AG08396 (cell line): ENCODE results near the gene HAL.

Source experiments
- DNase-seq: peaks from one replicate; pipeline ENCODE4 v3.0.0; 2012; ENCODE audit warnings: low spot score, mixed read lengths

The HAL gene

DNA sequence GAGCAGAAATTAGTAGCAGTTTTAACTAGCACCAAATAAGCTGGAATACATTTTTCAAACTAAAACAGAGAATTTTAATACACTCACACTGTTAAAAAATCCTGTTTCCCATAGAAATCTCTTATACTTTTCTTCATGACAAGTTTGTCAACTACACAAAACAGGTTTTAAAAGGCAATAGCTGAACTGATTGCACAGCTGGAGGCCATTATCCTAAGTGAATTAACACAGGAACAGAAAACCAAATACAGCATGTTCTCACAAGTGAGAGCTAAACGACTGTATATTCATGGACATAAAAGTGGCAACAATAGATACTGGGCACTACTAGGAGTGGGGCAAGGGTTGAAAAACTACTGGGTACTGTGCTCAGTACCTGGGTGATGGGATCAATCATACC is 11.6 kb upstream of the HAL start:
- DNase-seq, result no peak

DNA sequence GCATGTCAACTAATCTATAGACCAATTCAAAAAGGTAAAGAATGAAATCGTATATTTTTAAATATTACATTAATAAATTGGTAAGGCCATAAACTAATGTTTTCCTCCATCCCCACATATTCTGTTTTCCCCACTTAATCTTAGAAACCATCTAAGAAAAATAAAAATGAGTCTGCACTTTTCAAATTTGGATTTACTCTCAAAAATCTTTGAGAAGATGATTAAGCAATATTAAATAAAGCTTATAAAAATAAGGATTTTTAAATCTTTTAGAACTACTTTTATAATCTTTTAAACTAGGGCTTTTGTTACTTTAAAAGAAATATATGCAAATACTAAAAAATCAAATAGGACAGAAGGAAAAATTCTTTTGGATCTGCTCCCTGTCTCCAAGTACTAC is 10.6 kb upstream of the HAL start:
- DNase-seq, result no peak

DNA sequence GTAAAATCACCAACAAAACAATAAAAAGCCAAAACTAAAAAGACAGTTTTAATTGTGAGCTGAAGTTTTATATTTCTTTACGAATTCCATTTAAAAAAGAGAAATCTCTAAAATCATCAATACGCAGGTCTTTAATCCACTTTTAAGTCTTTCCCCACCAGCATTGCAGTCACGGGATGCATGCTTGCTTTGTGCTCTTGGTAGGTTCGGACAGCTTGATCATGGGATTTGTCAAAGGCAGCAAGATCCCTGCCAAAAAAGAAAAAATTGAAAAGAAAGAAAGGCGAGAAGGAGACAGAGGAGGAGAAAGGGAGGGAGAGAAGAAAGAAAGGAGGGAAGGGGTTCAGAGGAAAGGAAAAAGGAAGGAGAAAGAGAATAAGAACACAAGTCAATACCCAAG is 4.7 kb upstream of the HAL start:
- no peak for DNase-seq

DNA sequence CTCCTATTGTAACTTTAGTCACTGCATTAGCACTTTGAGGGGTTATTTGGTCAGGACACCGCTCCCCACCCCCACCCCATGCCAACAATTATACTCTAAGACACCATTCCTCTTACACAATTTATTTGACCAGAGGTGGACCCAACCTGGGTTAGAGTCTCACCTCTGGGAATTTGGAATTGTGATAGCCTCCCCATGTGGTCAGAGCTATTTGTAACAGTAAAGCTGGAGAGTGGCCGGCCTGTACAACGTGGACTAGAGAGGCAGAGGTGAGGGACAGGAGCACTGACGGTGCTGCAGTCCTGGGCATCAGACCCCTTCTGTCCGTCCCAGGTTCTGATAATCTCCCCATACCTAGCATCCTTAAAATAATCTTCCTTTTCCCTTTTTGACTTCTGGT is 3.3 kb upstream of the HAL start:
- no peak for DNase-seq

DNA sequence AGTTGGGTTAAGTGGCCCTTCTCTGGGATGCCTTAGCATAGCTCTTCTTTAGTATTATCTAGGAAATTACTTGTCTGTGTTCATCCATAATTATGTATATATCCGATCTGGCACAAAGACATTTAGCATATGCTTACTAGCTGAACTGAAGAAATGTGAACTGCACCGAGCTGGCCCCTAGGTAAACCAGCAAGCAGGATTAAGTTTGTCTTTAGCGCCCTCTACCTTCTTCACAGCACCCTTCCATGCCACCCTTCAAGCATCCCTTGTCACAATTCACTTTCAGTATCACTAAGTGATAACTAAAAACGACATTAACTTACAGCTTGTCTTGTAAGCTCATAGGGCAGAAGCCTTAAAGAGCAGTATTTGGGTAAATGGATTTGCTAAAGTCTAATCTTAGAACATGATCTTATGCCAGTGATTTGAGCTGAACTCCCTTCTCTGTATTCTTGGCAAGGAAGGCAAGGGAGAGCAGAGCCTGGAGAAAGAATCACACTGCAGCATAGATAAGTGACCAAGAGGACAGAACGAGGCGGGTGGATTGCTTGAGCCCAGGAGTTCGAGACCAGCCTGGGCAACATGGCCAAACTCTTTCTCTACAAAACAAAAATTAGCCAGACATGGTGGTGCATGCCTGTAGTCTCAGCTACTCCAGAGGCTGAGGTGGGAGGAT is 2.6 kb upstream of the HAL start:
- DNase-seq, result peak; percentile 64

DNA sequence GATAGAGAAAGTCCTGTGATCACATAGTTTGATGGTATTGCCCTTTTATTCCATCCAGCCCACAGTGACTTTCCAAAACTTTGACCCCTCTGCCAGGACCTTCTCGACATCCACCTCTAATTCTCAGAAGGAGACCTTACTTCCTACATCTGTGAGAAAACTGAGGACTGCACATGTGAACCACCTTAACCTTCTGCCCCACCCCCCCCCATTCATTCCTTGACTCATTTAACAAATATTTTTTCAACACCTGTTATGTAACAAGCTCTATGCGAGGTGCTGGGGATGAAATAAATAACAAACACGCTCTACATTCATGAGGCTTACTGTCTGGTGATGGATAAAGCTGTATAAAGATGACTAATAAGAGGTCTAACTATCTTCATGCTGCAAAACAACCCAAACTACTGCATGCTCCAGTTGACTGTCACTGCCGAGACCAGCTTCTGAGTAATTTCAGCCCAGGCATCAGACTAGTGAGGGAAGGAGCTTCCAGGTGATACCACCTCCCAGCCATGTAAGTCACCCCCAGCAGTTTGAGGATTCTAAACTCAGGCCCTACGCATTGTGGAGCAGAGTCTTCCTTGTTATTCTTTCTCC is 1.9 kb upstream of the HAL start:
- no peak for DNase-seq

DNA sequence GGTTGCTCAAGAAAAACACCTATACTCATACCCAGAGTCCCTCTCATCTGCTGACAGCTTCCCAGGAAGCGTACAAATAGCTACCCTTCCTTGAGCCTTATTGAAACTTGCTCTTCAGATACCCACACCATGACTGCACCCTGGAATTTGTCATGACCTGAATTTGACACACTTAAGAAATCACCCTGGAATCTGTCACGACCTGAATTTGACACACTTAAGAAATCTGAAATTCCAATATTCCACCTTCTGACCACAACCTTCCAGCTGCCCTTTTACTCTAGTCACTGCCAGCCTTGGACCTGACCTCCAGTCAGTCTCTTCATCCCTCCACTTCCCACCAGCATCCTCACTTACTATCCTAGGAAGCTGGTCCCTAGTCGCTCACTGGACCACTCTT is 1.1 kb upstream of the HAL start:
- DNase-seq, result no peak

DNA sequence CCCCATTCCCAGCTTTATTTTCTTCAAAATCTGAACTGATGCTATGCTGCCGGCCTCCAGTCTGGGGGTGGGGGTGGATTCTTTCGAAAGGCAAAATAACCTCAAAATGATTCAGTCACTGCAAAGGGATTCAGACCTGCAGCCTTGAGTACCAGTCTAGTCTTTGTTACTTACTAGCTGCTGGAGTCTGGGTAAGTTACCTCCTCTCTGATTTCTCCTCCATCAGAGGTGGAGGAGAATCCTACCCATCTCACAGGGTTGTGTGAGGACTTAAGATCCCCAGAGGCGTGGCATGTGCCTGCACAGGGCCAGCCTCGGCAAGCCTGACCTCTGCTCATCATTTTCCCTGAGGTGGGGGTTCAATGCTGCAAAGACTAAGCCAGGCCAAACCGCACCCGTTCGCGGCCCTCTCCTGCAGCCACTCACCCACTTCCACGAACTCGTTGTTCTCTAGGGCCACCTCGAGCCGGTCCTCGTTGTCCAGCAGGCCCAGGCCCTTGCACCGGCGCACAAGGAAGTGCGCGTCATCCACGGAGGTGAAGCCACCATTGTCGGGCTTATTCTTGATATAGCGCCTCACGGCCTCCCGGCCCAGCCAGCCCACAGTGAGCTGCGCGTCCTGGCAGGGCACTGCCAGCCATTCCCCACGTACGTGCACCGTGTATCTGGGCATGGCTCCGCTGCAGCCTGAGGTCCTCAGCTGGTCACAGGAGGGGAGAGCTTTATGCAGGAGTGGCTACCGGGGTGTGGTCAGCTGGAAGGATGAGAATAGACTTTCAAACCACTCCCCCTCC is 709 bp downstream of the HAL start:
- DNase-seq, result no peak

DNA sequence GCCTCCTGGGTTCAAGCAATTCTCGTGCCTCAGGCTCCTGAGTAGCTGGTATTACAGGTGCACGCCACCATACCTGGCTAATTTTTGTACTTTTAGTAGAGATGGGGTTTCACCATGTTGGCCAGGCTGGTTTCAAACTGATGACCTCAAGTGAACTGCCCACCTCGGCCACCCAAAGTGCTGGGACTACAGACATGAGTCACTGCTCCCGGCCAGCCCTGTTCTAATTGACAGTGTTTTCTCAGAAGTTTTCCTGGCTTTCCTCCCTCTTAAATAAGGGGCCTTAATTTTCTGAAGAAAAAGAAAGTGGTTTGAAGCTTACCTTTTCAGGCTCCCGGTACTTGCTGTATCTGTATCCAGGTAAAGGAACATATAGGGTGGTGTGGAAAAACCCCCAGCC is 1.7 kb downstream of the HAL start:
- no peak for DNase-seq

DNA sequence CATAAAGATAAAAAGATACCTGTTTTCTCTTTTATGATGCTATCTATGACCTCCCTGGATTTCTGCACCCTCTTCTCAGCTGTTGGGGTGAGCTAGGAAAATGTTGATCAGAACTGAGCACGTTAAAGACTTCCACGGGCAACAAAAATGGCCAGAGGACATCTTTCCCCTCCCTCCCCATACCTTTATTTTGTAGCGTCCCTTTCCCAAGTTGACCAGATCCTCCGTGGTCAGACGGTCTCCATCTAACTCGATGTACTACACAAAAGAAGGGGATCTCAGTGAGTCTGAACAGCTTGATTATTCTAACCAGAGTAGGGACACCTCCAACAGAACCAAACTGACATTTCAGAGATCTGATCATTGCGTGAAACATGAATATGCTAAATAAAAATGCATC is 2.2 kb downstream of the HAL start:
- DNase-seq, result no peak

DNA sequence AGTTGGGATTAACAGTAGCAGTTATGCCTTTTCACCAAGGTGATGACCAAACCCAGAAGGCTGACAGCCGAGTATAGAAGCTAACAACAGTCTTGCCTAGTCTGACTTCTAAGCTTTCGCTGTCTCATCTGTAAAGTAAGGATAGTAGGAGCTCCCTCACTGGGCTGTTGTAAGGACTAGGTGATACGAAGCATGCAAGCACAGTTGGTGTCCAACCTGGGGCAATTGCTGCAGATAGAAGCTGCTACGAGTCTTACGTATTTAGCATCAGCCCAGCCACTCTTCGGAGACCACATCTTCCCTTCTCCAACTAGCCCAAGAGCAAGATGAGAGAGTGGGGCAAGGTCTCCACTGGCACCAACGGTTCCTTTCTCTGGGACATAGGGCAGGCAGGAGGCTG is 6.0 kb downstream of the HAL start:
- no peak for DNase-seq

DNA sequence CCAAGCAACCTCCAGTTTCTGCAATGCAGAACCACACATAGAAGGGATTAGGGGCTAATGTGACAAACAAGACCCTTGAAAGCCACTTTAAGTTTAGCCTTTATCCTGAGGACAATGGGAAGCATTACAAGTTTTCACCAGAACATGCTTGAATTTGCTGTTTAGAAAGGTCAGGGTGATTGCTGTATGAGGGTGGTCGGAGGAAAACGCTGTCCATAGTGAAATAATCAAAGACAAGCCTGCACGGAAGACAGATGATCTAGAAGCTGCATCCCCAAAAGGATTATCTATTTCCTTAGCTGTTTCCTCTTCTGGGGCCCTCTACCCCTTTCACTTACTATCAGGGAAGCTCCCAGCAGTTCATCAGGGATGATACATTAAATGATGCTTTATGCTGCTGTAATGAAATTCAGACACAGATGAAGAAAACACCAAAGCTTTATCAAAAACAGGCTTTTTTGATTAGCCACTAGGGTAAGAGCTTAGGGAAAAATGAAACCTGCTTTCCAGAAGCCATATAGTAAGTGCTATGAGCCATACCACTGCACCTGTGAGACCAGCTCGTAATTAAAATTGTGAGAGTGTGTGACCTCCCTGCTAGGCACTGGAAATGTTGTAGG is 6.5 kb downstream of the HAL start:
- DNase-seq, result no peak

DNA sequence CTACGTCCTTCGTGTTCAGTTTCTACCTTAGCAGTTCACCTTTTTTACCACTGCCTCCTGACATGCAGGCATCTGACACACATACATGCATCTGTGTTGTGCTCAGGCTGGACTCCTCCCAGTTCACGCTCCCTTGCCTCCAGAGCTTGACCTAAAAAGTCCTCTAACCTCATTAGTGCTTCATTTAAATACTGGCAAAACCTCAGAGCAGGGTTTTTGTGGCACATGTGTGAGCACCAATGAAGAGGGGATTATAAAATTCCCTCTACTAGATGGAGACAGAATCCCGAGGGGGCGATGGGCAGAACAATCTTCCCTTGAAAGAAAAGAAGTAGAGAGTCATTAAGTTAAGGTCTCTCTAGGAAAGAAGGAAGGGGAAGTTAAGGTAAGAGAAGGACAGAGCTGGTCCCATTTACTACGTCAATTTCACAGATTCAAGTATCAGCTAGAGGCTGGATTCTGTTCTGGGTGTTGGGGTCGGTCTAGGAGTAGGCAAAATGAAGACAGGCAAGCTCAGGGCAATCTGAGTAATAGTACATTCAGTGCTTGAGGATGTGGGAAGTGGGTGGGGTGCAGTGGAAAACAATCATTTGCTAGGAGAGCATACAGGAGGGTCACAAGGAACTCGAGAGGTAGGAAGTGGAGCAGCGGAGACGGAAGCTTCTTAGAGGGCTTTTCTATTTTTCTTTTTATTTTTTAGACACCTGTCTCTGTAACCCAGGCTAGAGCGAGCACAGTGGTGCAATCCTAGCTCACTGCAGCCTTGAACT is 7.5 kb downstream of the HAL start:
- DNase-seq, result no peak

DNA sequence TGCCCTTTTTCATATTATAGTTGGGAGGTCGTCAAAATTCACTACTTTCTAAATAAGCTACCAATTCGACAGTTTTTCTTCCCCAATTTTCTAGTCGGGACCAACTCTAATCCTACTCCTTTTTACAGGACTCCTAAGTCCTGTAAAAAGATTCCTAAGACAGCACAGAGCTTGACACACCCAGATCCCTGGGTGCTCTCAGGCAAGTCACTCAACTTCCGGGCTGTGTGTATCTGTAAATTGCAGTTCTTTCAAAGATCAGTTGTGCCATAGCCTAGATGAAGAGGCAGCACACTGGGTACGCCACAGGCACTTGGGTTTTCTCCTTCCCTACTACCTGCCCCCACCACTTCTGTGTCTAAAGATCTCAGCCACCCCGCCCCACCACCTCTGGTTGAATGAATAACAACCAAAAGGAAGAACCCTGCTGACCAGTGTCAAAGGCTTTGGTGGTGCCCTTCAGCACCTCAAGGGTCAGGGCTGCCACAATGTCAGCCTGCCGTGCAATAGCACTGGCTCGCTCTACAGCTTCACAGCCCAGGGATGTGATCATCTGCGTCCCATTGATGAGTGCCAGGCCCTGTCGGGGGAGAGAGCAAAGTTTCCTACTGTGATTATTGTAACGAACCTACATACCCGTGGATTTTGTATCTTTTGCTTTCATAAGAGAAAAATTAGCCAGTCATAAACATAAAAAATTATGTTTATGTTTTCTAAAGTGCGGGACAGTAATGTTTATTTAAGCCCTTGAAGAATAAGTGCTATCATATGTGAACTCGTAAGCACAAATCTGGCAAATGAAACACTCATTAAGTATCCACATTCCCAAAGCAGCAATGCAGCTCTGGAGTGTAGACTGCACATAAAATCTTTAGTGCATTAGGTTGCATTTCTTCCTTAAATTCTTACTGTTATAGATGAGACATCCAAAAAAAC is 9.2 kb downstream of the HAL start:
- no peak for DNase-seq

DNA sequence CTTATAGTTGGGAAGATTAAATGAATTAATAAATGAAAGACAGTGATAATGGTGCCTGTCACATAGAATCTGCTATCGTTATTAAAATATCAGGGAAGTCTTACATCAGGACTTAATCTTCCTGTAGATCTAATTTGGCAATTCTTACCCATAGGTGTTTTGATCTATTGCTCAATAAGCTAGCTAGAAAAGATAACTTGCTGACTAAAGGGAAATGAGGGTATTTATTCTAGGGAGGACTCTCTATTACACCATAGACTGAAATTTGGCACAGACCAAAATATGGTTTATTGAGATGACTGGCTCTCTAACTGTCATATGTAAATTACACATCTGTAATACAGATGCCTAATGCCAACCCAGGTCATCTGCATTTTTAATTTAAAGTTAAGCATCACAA is 11.5 kb downstream of the HAL start:
- DNase-seq, result no peak

DNA sequence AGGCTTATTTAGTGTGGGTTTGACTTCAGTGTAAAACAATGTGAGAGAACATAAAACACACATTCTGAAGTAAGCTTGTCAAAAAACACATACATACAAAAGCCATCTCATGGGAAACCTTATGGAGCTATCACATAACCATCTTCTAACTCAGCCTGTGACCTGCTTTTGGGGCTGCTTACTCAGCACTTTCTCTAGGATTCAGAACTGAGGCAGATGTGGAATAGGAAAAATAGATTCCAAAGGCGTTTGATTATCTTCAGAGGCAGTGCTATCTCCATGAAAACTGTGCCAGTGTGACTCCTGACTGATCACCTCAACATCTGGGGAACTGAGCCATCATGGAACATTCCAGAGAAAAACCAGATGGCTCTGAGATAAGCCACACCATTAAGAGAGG is 13.5 kb downstream of the HAL start:
- no peak for DNase-seq

DNA sequence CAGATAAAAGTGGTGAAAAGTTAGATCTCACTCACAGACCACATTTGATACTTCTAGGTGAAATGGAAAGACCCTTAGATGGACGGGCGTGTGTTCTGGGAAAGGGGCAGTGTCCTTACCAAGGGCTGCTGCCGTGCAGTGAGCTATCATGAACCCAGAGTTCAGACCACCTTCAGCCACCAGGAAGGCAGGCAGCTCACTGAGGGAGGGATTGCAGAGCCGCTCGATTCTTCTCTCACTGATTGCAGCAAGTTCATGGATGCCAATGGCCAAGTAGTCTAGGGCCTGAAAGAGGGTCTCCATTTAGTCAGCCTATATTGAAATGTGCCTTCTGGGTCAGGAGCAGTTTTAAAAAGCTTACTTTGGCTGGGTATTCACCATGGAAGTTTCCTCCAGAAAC is 15.7 kb downstream of the HAL start:
- no peak for DNase-seq

DNA sequence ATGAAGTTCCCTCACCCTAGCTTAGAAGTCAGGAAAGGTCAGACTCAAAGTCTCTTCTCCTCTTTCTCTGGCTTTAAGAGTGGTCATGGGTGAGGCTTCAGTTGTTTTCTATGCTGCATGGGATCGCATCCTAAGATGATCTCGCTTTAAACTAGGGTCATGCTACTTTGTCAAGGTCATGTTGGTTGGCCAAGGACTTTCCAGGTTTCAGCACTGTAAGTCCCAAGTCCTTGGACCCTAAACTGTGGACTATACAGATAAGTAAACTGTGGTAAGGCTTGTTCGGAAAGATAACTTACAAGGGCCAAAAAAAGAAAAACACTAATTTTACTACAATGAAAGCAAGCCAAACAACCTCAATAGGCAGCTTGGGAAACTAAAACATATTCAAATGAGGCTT is 17.4 kb downstream of the HAL start:
- no peak for DNase-seq

DNA sequence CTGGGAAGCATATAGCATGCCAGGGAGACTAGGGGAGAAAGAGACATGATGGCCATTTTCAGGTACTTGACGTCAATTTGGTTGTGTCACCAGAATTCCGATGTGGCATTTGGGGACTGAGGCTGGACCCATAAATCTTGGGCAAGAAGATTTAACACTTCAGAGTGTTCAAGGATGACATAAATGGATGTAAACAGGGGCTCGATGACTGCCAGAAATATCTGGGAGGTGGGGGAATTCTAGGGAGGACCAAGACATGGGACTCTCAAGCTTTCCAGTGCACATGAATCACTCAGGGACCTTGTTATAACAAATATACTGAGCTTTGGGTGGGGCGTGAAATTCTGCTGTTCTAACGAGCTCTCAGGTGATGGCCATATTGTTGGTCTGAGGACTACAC is 17.8 kb downstream of the HAL start:
- no peak for DNase-seq

DNA sequence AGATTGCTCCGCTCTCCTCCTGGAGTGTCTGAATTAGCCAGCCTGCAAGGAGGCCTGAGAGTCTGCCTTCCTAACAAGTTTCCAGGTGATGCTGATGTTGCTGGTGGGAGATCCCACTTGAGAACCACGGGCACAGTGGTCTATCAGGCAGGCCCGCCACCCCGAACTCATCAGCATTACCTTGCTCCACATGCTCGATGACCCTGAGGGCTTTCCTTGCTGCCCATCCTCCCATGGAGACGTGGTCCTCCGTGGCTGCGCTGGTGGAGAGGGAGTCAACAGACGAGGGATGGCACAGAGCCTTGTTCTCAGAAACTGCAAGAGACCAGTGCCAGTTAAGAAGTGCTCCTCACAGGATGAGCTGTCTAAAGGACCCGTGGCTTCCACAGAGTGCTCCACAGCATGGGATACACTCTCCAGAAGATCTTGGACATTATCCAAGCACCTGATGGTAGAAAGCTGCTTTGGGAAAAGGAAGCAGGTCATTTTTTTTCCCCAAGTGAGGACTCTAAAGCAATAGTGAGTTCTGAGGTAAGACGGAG is 18.3 kb downstream of the HAL start:
- no peak for DNase-seq

DNA sequence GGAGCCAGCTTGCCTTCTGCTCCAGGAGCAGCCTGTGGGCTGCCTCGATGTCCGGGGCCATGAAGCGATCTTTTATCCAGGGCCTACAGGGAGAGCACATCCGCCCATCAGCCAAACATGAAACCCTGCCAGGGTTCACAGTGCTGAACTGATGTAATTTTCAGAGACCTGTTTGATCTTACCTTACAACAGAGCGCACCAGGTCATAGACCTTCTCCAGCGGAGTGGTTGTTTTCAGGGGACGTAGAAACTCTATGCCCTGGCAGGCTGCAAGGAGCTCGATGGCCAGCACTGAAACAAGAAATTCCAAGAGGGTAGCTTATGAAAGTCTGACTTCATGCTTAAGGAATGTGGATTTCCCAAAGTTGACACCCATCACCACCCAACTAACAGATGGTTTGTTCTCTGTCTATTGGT is 19.7 kb downstream of the HAL start:
- peak; percentile 34 for DNase-seq
